LoVo (cell line): ENCODE data around the gene OTOGL.
A peak's percentile ranks its signal among the peaks of the same experiment; 100 is the strongest.
"Not testable (repeated sequence)": the region's sequence is repeated elsewhere in the genome, so short reads cannot be mapped to it uniquely, and the experiment has no call there.

ENCODE experiments used
- DNase-seq: peaks from one replicate; pipeline ENCODE4 v3.0.0-alpha.2; 2016; ENCODE audit warnings: low spot score

Gene OTOGL

DNA sequence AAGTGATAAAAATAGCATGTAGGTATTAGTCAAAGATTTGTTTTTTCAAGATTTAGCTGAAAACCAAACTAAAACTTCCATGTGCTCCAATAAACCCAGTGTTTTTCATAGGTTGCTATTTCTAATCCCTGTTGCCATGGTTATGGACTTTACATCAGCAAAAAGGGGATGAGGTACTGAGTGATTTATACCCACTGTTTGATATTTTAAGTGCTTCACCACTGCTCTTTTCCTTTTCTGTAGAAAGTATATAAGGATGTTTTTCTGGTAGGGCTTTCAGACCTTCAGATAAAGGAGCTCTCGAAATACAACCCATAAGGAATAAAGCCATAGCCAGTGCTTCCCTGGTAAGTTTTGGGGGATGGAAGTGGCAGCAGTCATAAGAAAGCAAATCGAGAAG lies at the start of gene OTOGL:
Gene OTOGL (plus strand): TSS at position 279 of the 400 bp plus-strand sequence. CDS start 109,895 bp downstream, outside the sequence.
- DNase-seq, result no peak

DNA sequence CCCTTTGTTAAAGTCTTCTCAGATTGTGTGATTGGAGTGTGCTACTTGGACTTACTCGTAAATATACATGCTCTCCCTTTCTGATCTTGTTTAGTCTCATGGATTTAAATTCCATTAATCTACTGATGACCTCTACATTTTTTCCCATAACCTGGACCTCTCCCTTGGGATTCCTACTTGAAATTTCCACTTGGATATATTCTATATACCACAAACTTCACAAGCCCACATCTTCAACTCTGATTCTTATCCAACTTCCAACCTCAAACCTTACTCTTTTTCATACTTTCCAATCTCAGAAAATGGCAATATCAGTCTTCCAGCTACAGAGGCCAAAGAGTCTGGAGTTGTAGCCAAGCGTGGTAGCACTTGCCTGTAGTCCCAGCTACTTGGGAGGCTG lies 49.1 kb upstream of the OTOGL start:
- no peak for DNase-seq

- no peak for DNase-seq
These were observed 46.1 kb upstream of the OTOGL start for GRCh38 chr12:80053051-80053790.

DNA sequence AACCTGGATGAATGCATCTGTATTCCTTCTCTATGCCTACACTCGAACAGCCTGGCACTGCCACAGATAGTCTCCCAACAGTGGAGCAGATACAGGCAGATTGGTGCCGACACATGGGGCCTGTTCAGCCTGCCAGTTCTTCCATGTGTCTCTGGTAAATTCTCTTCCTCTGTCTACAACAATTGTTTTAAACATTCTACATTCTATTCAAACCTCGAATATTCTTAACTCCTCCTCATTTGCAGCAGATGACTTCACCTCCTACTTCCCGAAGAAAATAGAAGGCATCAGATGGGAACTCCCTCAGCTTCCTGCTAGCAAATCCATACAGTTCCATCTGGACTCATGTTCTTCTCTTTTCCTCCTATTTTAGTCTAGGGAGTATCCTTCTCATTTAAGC lies 43.1 kb upstream of the OTOGL start:
- DNase-seq, result no peak

GRCh38 chr12:80056845-80057244 lies 42.5 kb upstream of the OTOGL start:
- no peak for DNase-seq

DNA sequence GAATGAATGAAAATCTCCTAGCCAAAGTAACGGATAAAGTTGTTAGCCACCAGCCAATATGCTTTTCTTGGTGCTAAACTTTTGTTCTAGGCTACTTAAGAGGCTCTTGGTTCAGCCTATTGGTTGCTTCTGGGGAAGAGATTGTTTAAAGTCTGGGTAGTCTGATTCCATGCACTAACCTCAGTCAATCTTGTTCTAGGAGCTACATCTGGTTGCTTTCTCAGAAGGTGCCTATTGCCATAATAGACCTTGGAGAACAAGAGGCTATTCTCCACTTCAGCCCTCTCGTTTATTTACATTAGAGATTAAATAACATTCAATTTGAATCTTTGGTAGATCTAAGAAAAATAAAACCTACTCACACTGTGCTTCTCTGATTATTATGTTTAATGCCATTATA lies 40.8 kb upstream of the OTOGL start:
- no peak for DNase-seq

DNA sequence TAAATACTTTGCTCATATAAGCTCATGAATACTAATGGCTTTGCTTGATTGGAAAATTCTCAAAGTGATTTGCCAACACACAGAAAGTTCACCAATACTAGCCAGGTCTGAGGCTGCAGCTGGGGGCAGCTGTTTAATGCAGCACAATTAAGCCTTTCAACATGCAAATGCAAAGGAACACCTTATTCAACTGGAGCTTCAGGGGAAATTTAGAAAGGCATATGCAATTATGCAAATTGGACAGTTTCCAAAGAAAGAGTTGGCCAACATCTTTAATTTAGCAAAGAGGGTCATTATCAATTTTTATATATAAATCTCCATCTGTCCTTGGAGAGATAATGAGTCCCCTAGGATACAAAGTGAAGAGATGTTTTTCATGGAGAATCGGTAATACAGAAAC lies 40.2 kb upstream of the OTOGL start:
- DNase-seq, result no peak

DNA sequence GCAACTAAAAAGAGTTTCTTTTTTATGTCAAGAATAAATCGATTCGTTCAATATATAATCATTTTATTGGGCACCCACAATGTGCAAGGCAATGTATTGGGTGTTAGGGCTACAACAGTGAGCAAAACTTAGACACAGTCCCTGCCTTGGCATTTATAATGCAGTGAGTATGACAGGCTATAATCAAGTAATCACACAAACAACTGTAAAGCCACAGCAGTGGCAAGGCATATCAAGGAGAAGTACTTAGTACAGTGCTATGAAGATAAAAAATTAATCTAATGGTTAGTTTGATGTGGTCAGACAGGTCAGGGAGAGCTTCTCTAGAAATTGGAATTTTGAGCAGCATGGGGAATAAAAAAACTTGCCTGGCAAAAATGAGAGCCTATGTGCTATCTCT lies 39.5 kb upstream of the OTOGL start:
- DNase-seq, result no peak

GRCh38 chr12:80064269-80064668 lies 35.1 kb upstream of the OTOGL start:
- no peak for DNase-seq

GRCh38 chr12:80064951-80065350 lies 34.4 kb upstream of the OTOGL start:
- no peak for DNase-seq

DNA sequence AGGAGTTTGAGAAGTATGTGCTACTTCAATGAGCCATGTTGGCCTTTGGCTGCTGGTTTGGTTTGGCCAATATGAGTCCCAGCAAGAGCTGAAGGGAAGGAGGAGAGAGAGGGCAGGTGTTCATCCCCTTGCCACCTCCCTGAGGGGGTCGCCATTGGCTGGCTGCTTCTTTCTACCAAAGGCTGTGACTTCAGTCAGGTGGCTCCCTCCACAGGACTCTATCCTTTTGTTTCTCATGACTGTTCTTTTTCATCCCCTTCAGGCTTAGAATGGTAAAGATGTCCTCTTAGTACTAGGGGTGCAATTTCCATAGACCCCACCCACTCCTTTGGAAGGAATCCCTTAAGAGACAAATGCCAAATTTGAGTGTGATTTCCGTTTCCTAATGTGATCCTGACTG lies 31.2 kb upstream of the OTOGL start:
- no peak for DNase-seq

- not testable (repeated sequence) for DNase-seq
These were observed 15.3 kb upstream of the OTOGL start for GRCh38 chr12:80083892-80084614.

GRCh38 chr12:80086025-80086424 lies 13.3 kb upstream of the OTOGL start:
- no peak for DNase-seq

DNA sequence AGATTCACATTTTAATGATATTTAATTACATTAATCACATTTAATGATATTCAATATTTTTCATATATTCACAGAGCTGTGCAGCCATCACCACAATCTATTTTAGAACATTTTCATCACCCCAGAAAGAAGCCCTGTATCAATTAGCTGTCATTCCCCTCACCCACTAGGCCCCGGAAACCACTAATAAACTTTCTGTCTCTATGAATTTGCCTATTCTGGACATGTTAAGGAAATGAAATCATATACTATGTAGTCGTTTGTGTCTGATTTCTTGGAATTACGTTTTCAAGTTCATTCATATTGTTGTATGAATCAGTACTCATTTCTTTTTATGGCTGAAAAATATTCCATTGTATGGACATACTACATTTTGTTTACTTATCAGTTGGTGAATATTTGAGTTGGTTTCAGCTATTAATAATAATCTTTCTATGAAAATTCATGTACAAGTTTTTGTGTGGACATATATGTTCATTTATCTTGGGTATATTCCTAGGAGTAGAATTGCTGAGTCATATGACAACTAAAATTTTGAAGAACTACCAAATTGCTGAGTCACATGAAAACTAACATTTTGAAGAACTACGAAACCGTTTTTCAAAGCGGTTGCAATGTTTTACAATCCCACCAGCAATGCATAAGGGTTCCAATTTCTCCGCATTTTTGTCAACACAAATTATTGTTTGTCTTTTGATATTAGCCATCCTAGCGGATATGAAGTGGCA lies 11.7 kb upstream of the OTOGL start:
- DNase-seq, result no peak

DNA sequence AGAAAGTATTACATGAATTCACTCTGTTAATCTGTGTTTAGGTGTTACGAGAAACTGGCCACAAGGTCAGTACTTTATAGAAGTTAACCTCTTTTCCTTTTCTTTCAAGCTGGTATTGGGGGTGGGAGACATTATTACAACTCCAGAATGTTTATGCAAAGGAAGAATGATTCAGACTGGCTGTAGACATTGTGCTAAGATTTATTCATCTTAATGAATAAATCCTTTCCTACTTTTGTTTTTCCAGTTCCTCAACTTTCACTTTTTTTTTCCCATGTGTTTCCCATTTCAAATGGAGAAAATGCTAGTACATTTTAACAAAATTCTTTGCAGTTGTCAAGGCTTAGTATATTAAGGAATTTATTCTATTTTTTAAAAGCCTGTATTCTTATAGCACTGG lies 1.3 kb downstream of the OTOGL start:
- no peak for DNase-seq

- peak; percentile 43 for DNase-seq
These were observed 1.8 kb downstream of the OTOGL start for GRCh38 chr12:80101126-80101525.

DNA sequence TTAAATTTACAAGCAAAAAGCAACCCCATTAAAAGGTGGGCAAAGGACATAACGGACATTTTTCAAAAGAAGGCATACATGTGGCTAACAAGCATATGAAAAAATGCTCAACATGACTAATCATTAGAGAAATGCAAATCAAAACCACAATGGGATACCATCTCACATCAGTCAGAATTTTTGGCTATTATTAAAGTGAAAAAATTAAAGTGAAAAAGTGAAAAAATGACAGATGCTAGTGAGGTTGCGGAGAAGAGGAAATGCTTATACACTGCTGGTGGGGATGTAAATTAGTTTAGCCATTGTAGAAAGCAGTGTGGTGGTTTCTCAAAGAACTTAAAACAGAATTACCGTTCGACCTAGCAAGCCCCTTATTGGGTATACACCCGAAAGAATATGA lies 7.9 kb downstream of the OTOGL start:
- no peak for DNase-seq

GRCh38 chr12:80116735-80117134 lies 17.4 kb downstream of the OTOGL start:
- DNase-seq, result no peak

- DNase-seq, result no peak
These were observed 19.4 kb downstream of the OTOGL start for GRCh38 chr12:80118565-80119324.

DNA sequence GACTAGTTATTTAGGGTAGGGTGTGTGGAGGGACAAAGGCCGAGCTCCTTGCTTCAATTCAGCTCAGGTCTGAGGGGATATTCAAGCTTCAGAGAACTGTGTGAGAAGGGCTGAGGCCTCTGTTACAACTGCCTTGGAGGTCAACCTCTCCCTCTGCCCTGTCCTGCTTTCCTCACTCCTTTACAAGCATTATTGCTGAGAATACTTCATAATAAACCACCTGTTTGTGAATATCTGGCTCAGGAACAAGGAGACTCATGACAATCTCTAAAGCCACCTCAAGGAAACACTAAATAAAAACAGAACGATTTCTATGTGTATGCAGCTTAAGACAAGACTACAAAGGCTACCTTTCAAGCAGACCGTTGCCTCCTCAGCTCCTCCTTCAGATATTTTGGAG lies 21.7 kb downstream of the OTOGL start:
- DNase-seq, result no peak

GRCh38 chr12:80121661-80122060 lies 22.3 kb downstream of the OTOGL start:
- DNase-seq, result no peak

- no peak for DNase-seq
These were observed 30.7 kb downstream of the OTOGL start for GRCh38 chr12:80129895-80130530.
